Stimulated activated CD4-positive, alpha-beta T cell treated with anti-CD3 and anti-CD28 coated beads, Interleukin-1b, Interleukin-23, amount 100 ng/mL, for 4 hours (primary cell): ENCODE measurements around the gene SLCO3A1.

Experiments used
- DNase-seq, 2 donors: peaks; one replicate each; pipeline ENCODE4 v3.0.0-alpha.2; 2020; ENCODE audit warnings: low read depth in 2 of 2

The SLCO3A1 gene

GRCh38 chr15:91966194-91966552 is 112.7 kb downstream of the SLCO3A1 start:
- DNase-seq, result no peak

GRCh38 chr15:91967935-91968606 is 114.6 kb downstream of the SLCO3A1 start:
- DNase-seq, result no peak

- DNase-seq, result no peak
These were observed 115.1 kb downstream of the SLCO3A1 start for GRCh38 chr15:91968610-91969009.

- no peak for DNase-seq
These were observed 116.6 kb downstream of the SLCO3A1 start for GRCh38 chr15:91970142-91970541.

DNA sequence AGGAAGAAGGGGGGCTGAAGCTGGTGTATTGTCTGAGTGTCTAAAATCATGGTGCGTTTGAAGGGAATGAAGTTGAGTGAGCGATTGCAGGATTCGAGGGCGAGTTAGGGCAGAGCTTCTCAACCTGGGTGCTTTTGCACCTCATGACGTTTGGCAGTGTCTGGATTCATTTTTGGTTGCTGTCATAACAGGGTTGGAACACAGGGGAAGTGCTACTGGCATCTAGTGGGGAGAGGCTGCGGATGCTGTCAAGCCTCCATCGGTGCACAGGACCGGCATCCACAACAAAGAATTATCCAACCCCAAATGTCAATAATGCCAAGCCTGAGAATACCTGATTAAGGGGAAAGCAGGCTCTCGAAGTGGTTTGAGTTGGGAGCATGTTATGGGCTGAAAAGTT is 120.0 kb downstream of the SLCO3A1 start:
- no peak for DNase-seq

- no peak for DNase-seq
These were observed 120.8 kb downstream of the SLCO3A1 start for GRCh38 chr15:91974321-91974720.

DNA sequence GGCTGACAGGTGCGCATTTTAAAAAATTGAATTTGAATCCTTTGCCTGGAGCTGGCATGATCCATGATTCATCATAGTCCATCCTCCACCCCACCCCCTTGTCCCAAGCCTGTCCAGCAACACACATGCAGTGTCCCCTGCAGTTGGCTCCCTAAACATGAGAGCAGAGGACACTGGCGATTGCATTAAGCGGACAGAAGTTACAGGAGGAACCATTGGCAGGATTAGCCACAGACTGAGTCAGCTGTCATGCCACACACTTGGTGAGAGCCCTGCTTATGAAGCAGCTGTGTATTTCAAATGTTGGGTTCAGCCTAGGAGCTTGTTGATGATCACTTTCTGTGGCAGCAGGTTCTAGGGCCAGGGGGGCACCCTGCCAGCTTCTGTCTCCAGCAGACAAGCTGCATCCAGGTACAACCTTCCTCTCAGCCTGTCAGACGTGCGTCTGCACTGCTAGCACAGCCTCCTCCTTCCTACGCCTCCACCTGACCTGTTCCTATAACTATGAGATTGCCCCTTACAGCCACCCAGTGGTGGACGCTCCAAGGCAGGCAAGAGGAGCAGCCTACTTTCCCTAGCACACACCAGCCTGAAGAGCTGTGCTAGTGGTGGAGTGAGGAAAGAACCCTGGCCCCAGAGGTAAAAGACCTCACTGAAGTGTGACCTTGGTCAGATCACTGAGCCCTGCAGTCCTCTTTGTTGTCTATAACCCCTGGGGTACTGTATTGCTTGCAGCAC is 121.9 kb downstream of the SLCO3A1 start:
- no peak for DNase-seq

GRCh38 chr15:91976966-91977365 is 123.5 kb downstream of the SLCO3A1 start:
- no peak for DNase-seq

DNA sequence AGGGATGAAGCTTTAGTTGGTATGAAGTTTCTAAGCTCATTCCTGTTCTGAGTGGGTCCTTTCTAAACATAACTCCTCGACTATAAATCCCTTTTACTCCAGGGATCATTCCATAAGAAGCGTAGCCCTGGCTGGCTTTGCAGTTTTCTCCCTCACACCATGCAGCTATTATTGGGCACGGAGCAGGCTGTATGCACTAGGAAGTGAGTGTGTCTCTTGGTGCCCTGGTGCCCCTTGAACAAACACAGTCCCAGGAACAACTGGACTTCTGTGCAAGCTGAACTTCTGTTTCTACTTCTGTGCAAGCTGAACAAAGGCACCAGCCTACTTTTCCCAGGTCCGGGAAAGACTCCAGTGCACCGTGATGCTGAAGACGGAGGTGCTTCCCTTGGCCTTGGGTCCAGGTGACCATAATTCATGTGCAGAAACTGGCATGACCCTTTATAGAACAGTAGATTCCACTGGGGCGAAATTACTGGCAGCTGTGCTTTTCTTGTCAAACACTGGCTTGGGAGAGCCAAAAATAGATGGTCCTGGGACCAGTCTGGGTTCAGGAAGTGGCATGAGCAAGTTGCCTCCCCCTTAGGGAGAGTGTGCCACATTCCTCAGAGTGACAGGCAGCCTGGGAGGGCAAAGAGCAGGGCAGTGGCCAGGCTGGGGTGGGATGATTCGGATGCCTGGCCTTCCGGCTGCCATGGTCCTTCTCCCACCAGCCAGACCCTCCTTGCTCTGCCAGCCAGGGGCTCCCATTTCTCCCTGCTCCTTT is 127.2 kb downstream of the SLCO3A1 start:
- DNase-seq, result no peak

DNA sequence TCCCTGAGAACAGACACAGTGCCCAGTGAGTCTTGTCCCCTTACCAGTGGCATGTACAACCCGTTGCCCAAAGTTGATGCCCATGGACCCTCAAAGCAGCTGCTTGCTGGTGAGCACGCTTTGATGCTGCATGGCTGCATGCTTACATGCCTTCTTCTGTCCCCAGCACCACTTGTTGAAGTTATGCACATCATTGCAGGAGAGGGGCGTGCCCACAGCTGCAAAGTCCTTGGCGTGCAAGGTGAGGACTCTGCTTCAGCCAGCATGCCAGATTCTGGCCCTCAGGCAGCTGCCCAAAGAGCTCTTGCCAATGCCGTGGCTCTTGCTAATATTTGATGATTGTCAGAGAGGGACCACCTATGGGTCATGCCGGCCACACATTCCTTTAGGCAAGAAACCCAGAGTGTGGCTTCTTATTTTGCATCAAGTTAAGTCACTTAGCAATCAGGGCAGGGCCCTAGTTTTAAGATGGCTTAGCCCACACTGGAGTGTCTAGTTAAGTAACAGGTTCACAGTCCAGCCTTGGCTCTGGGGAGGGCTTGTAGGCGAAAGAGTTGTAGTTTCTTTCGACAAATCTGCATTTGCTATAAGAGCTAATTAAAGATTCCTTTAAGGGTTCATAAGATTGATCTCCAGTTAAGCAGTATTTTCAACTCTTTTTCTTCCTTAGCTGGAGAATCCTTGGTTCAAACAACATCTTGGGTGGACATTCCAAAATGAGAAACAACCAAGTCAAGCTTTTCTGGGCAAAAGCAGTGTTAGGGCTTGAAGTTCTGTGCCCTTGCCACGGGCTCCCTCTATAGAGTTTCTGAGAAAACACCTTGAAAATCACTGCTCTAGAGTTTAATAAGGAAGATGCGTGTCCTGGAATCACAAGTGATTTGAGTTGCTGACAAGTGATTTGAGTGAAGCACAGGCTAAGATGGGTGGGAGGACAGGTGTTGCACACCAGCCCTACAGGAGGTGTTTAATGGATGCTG is 128.6 kb downstream of the SLCO3A1 start:
- DNase-seq, result no peak

DNA sequence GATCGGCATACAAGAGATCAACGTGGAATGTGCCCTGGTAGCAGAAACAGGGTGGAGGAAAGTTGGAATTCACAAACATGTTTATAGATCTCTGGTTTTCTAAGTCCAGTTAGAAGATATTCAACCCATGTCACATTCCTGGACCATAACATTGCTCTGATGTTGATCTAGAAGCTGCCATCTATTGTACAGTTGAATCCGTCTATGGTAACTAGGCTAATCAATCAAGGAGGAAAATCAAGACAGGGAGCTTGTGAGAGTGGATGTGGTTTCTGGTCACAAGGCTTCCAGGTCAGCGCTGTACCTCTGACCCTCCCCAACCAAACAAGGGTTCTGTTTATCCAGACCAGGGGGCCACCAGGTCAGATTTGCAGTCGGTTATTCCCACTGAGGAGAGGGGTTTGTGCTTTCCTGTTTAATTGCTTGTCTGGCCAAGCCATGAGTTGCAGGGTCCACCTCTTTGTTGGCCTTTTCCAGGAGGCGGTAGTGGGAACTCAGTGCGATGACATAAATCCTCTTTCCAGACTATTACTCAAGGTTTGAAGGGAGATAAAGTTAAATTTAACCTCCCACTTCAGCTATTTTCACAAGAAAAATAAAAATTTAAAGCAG is 130.3 kb downstream of the SLCO3A1 start:
- DNase-seq, result no peak

GRCh38 chr15:91985297-91985696 is 131.8 kb downstream of the SLCO3A1 start:
- DNase-seq, result no peak

DNA sequence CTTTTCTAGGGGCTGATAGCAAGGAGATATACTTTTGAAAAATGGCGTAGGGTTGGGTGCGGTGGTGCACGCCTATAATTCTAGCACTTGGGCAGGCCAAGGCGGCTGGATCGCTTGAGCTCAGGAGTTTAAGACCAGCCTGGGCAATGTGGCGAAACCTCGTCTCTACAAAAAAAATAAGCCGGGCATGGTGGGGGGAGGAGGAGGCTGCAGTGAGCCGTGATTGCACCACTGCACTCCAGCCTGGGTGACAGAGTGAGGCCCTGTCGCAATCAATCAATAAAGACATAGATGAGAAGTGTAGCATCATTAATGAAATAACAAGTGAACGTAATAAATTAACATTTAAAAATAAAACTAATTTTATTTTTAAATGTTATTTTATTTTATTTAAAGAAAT is 134.6 kb downstream of the SLCO3A1 start:
- DNase-seq, result no peak

GRCh38 chr15:91988655-91989054 is 135.1 kb downstream of the SLCO3A1 start:
- DNase-seq, result no peak

DNA sequence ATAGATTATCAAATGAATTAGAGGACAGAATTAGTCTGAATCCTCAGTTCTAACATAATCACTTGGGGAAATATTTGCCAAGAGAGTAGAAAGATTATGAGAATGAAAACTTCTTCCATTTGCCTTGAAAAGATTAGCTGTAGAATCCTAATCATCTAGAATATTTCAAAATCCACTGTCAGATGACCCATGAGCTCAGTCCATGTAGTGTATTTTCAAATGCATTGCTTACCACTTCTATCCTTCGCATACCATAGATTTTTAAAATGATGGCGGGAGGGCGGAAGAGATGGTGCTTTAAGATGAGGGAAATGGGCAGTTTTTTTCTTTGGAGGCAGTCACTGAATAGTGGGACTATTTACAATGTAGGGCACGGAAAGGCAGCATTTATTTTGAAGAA is 136.3 kb downstream of the SLCO3A1 start:
- no peak for DNase-seq

- no peak for DNase-seq
These were observed 139.4 kb downstream of the SLCO3A1 start for GRCh38 chr15:91992945-91993344.

- no peak for DNase-seq
These were observed 141.6 kb downstream of the SLCO3A1 start for GRCh38 chr15:91995146-91995545.

GRCh38 chr15:91997163-91997562 is 143.7 kb downstream of the SLCO3A1 start:
- no peak for DNase-seq

GRCh38 chr15:92000709-92001108 is 147.2 kb downstream of the SLCO3A1 start:
- DNase-seq, result no peak

GRCh38 chr15:92001307-92001706 is 147.8 kb downstream of the SLCO3A1 start:
- no peak for DNase-seq

GRCh38 chr15:92002666-92003065 is 149.2 kb downstream of the SLCO3A1 start:
- no peak for DNase-seq
